Urinary bladder (tissue), 4 donors: ENCODE measurements around the gene SH3D19. TPM values are rescaled to one million over a fixed set of nuclear protein-coding genes. Genes with fewer than 3 reads are reported as not detected.
A peak's percentile ranks its signal among the peaks of the same experiment; 100 is the strongest.

Source experiments
- DNase-seq: peaks from one replicate; pipeline ENCODE4 v3.0.0-alpha.2; 2015; ENCODE audit errors: extremely low spot score
- H3K27ac ChIP-seq: one replicate; pipeline ENCODE4 v1.5.1; 2013; ENCODE audit warnings: low read depth, mild to moderate bottlenecking, moderate library complexity
- H3K36me3 ChIP-seq: one replicate; pipeline ENCODE4 v1.6.1; 2013; ENCODE audit warnings: mild to moderate bottlenecking, moderate library complexity; ENCODE audit not compliant: insufficient read depth
- H3K4me1 ChIP-seq: one replicate; pipeline ENCODE4 v1.6.1; 2013; ENCODE audit warnings: mild to moderate bottlenecking, moderate library complexity; ENCODE audit not compliant: insufficient read depth
- H3K4me3 ChIP-seq: one replicate; pipeline ENCODE4 v1.5.1; 2013; ENCODE audit warnings: low read depth, low read length
- WGBS: extraction: QIAGEN DNeasy Blood & Tissue Kit; methylation state at CpG from one replicate; pipeline ENCODE4 v1.1.7; 2013; 5-methylcytosine and 5-hydroxymethylcytosine counted together
- polyA plus RNA-seq: library from polyadenylated mRNA; stranded (reverse); fragments of 200-250 nt; gene quantifications from one replicate; pipeline ENCODE4 v1.2.3, GENCODE V29; 2013
- total RNA-seq: library from RNA; depleted of rRNA; stranded (reverse); fragments of >200 nt; gene quantifications from one replicate; pipeline ENCODE4 v1.2.3, GENCODE V29; 2014
- donor health status: healthy with polysubstance abuse.
- donor health status: healthy.

The SH3D19 gene
- total and polyA plus RNA-seq, 2 donors, result 57.1 to 76.5 TPM

GRCh38 chr4:151202381-151202780 is 123.0 kb downstream of the SH3D19 start:
- no peak overlapping the region for H3K4me3 ChIP-seq
- DNase-seq, result no peak
- no peak overlapping the region for H3K27ac ChIP-seq
- WGBS, result 81% methylated on average over 2 of the region's 2 CpGs
- H3K36me3 ChIP-seq, result no peaks in the 10 kb centered on the region
- H3K4me1 ChIP-seq, result no peaks in the 10 kb centered on the region

GRCh38 chr4:151199319-151200190 is 125.8 kb downstream of the SH3D19 start:
- 69% methylated on average over 6 of the region's 6 CpGs for WGBS
- Histone ChIP-seq H3K4me3 (no peak overlapping the region), H3K27ac (no peak overlapping the region), H3K4me1 (no peaks in the 10 kb centered on the region), H3K36me3 (no peaks in the 10 kb centered on the region)
- no peak for DNase-seq

- no peaks in the 10 kb centered on the region for H3K4me1 ChIP-seq
- H3K36me3 ChIP-seq, result no peaks in the 10 kb centered on the region
- no peak for DNase-seq
- 31% methylated on average over 3 of the region's 3 CpGs for WGBS
- H3K4me3 ChIP-seq, result no peak overlapping the region
- no peak overlapping the region for H3K27ac ChIP-seq
Observed at GRCh38 chr4:151198748-151199147, 126.7 kb downstream of the SH3D19 start.

GRCh38 chr4:151197247-151197646 is 128.2 kb downstream of the SH3D19 start:
- no peak for DNase-seq
- H3K36me3 ChIP-seq, result no peaks in the 10 kb centered on the region
- H3K4me1 ChIP-seq, result no peaks in the 10 kb centered on the region
- H3K27ac ChIP-seq, result no peak overlapping the region
- H3K4me3 ChIP-seq, result no peak overlapping the region
- WGBS, result 57% methylated on average over 6 of the region's 6 CpGs

GRCh38 chr4:151195801-151196200 is 129.6 kb downstream of the SH3D19 start:
- Histone ChIP-seq H3K27ac (no peak overlapping the region), H3K4me1 (no peaks in the 10 kb centered on the region), H3K4me3 (no peak overlapping the region), H3K36me3 (no peaks in the 10 kb centered on the region)
- 47% methylated on average over 5 of the region's 5 CpGs for WGBS
- DNase-seq, result peak; percentile 64

- H3K36me3 ChIP-seq, result no peaks in the 10 kb centered on the region
- no peaks in the 10 kb centered on the region for H3K4me1 ChIP-seq
- H3K27ac ChIP-seq, result no peak overlapping the region
- no peak for DNase-seq
- WGBS, result 95% methylated on average over 2 of the region's 2 CpGs
- no peak overlapping the region for H3K4me3 ChIP-seq
Observed at GRCh38 chr4:151193414-151193813, 132.0 kb downstream of the SH3D19 start.

GRCh38 chr4:151192556-151193235 is 132.7 kb downstream of the SH3D19 start:
- Histone ChIP-seq H3K4me3 (no peak overlapping the region), H3K27ac (no peak overlapping the region), H3K4me1 (no peaks in the 10 kb centered on the region), H3K36me3 (no peaks in the 10 kb centered on the region)
- no peak for DNase-seq
- 96% methylated on average over 1 of the region's 1 CpG for WGBS

GRCh38 chr4:151184523-151185458 is 140.6 kb downstream of the SH3D19 start:
- Histone ChIP-seq H3K36me3 (peaks cover 2% of the 10 kb centered on the region), H3K27ac (no peak overlapping the region), H3K4me1 (peaks cover 4% of the 10 kb centered on the region), H3K4me3 (no peak overlapping the region)
- WGBS, result 79% methylated on average over 6 of the region's 6 CpGs
- DNase-seq, result no peak

- peaks cover 2% of the 10 kb centered on the region for H3K36me3 ChIP-seq
- H3K4me3 ChIP-seq, result no peak overlapping the region
- no peak for DNase-seq
- H3K4me1 ChIP-seq, result peaks cover 4% of the 10 kb centered on the region
- 87% methylated on average over 5 of the region's 5 CpGs for WGBS
- H3K27ac ChIP-seq, result no peak overlapping the region
Observed at GRCh38 chr4:151182455-151182996, 142.9 kb downstream of the SH3D19 start.

GRCh38 chr4:151176685-151177084 is 148.7 kb downstream of the SH3D19 start:
- DNase-seq, result no peak
- Histone ChIP-seq H3K27ac (no peak overlapping the region), H3K36me3 (no peaks in the 10 kb centered on the region), H3K4me3 (no peak overlapping the region), H3K4me1 (peaks cover 1% of the 10 kb centered on the region)
- 86% methylated on average over 2 of the region's 2 CpGs for WGBS

GRCh38 chr4:151175754-151176631 is 149.4 kb downstream of the SH3D19 start:
- Histone ChIP-seq H3K36me3 (no peaks in the 10 kb centered on the region), H3K4me1 (peaks cover 1% of the 10 kb centered on the region), H3K27ac (no peak overlapping the region), H3K4me3 (no peak overlapping the region)
- no peak for DNase-seq
- WGBS, result 89% methylated on average over 8 of the region's 8 CpGs

- Histone ChIP-seq H3K4me1 (peaks cover 1% of the 10 kb centered on the region), H3K27ac (no peak overlapping the region), H3K36me3 (no peaks in the 10 kb centered on the region), H3K4me3 (no peak overlapping the region)
- WGBS, result 76% methylated on average over 7 of the region's 7 CpGs
- DNase-seq, result no peak
Observed at GRCh38 chr4:151175233-151175632, 150.2 kb downstream of the SH3D19 start.
